GM18511 (cell line): ENCODE results near the gene CDRT4.

Experiments used
- ATAC-seq: cut with Tn5 transposase; IDR thresholded peaks from one replicate; pipeline ENCODE4 v1.9.1; 2021; ENCODE audit warnings: mild to moderate bottlenecking, moderate library complexity; ENCODE audit not compliant: unreplicated experiment

CDRT4 gene

GRCh38 chr17:15436473-15437302, 30.7 kb downstream of the CDRT4 start:
- ATAC-seq = no peak

GRCh38 chr17:15434956-15435355, 32.5 kb downstream of the CDRT4 start:
- ATAC-seq = no peak

GRCh38 chr17:15432807-15433611, 34.4 kb downstream of the CDRT4 start:
- ATAC-seq = no peak

- ATAC-seq = no peak
Observed at GRCh38 chr17:15431766-15432165, 35.7 kb downstream of the CDRT4 start.

GRCh38 chr17:15431196-15431595, 36.2 kb downstream of the CDRT4 start:
- no peak for ATAC-seq

- ATAC-seq = no peak
Observed at GRCh38 chr17:15424521-15424920, 42.9 kb downstream of the CDRT4 start.

- ATAC-seq = no peak
Observed at GRCh38 chr17:15422392-15422965, 44.9 kb downstream of the CDRT4 start.

- no peak for ATAC-seq
Observed at GRCh38 chr17:15418781-15419180, 48.6 kb downstream of the CDRT4 start.

- no peak for ATAC-seq
Observed at GRCh38 chr17:15414532-15415306, 52.7 kb downstream of the CDRT4 start.

GRCh38 chr17:15413101-15413771, 54.2 kb downstream of the CDRT4 start:
- no peak for ATAC-seq

GRCh38 chr17:15412606-15413005, 54.8 kb downstream of the CDRT4 start:
- no peak for ATAC-seq

GRCh38 chr17:15411384-15412198, 55.8 kb downstream of the CDRT4 start:
- no peak for ATAC-seq

- no peak for ATAC-seq
Observed at GRCh38 chr17:15409721-15410250, 57.6 kb downstream of the CDRT4 start.

- ATAC-seq = no peak
Observed at GRCh38 chr17:15408803-15409202, 58.6 kb downstream of the CDRT4 start.

- no peak for ATAC-seq
Observed at GRCh38 chr17:15406081-15406480, 61.3 kb downstream of the CDRT4 start.

GRCh38 chr17:15405058-15405415, 62.4 kb downstream of the CDRT4 start:
- ATAC-seq = no peak

GRCh38 chr17:15404106-15405057, 63.0 kb downstream of the CDRT4 start:
- no peak for ATAC-seq

GRCh38 chr17:15403276-15403939, 64.0 kb downstream of the CDRT4 start:
- no peak for ATAC-seq
